Measurements from ENCODE around the gene LRRK1.

GRCh38 chr15:101043011-101043410, 123.9 kb downstream of the LRRK1 start:
- TF ChIP-seq CTCF (IDR thresholded peaks at IDR 0.05) (no peak), EP300 (IDR thresholded peaks at IDR 0.05; ENCODE audit: low read depth) (no peak), POLR2AphosphoS5 (IDR thresholded peaks at IDR 0.05) (no peak)

Data from transverse colon (tissue), 4 donors.